ENCODE data around the gene MXD3. TPM values are rescaled to one million over a fixed set of nuclear protein-coding genes. Genes with fewer than 3 reads are reported as not detected.
A peak's percentile ranks its signal among the peaks of the same experiment; 100 is the strongest.

Gene MXD3
- total and polyA plus RNA-seq, 2 donors: 16.1 to 44.8 TPM

DNA sequence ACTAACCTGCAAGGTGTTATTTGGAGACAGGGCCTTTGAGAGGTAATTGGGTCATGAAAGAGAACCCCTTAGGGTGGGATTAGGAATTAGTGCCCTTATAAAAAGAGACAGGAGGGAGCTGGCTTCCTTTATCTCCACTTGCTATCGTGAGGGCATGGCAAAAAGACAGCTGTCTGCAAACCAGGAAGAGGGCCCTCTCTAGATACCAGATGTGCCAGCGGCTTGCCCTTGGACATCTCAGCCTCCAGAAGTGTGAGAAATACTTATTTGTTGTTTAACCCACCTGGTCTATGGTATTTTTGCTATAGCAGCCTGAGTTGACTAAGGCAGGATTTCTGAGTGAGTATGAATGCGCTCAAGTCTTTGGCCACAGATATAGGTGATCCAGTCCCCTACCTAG, 45.0 kb upstream of the MXD3 start:
- H3K4me3 ChIP-seq (ENCODE audit: low read length in 2 of 2): no peak overlapping the region
- peak overlapping the region; percentile 87 to 91 for H3K27ac ChIP-seq (ENCODE audit: low read depth in 1 of 2, low read length in 1 of 2)
- H3K9me3 ChIP-seq (ENCODE audit: control insufficient read depth in 2 of 2, insufficient read depth in 1 of 2, low read length in 1 of 2): peaks cover 0 to 16% of the 10 kb centered on the region in 2 donors
- WGBS: 33% methylated on average over 3 of the region's 3 CpGs
- H3K4me1 ChIP-seq (ENCODE audit: control insufficient read depth in 2 of 2, insufficient read depth in 2 of 2, low read length in 2 of 2): peaks cover 54 to 74% of the 10 kb centered on the region in 2 donors
- no peaks in the 10 kb centered on the region for H3K27me3 ChIP-seq (ENCODE audit: control insufficient read depth in 2 of 2, insufficient read depth in 1 of 2, low read length in 1 of 2)
- peaks cover 0 to 6% of the 10 kb centered on the region in 2 donors for H3K36me3 ChIP-seq (ENCODE audit: control insufficient read depth in 2 of 2, insufficient read depth in 2 of 2, low read length in 1 of 2)
- peak in 1 of 9 donors; percentile 53 for DNase-seq (ENCODE audit: low read depth in 6 of 9, low spot score in 9 of 9)

DNA sequence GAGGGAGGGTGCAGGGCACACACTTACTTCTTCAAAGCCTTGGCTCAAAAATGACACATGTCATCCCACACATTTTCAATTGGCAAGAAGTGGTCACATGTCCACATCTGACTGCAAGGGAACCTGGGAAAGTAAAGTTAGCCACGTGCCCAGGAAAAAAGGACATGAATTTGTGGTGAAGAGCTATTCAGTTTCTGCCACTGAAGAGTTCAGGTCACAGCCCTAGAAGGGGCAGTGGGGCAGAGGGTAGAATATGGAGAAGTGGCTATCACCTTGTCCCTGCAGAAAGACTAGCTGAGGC, 44.1 kb upstream of the MXD3 start:
- 15% methylated on average over 1 of the region's 1 CpG for WGBS
- Histone ChIP-seq H3K27me3 (ENCODE audit: control insufficient read depth in 2 of 2, insufficient read depth in 1 of 2, low read length in 1 of 2) (no peaks in the 10 kb centered on the region), H3K9me3 (ENCODE audit: control insufficient read depth in 2 of 2, insufficient read depth in 1 of 2, low read length in 1 of 2) (peaks cover 0 to 16% of the 10 kb centered on the region in 2 donors), H3K27ac (ENCODE audit: low read depth in 1 of 2, low read length in 1 of 2) (peak overlapping the region in 1 of 2 donors; percentile 87), H3K36me3 (ENCODE audit: control insufficient read depth in 2 of 2, insufficient read depth in 2 of 2, low read length in 1 of 2) (peaks cover 0 to 6% of the 10 kb centered on the region in 2 donors), H3K4me3 (ENCODE audit: low read length in 2 of 2) (no peak overlapping the region), H3K4me1 (ENCODE audit: control insufficient read depth in 2 of 2, insufficient read depth in 2 of 2, low read length in 2 of 2) (peaks cover 44 to 71% of the 10 kb centered on the region in 2 donors)
- DNase-seq (ENCODE audit: low read depth in 6 of 9, low spot score in 9 of 9): no peak

DNA sequence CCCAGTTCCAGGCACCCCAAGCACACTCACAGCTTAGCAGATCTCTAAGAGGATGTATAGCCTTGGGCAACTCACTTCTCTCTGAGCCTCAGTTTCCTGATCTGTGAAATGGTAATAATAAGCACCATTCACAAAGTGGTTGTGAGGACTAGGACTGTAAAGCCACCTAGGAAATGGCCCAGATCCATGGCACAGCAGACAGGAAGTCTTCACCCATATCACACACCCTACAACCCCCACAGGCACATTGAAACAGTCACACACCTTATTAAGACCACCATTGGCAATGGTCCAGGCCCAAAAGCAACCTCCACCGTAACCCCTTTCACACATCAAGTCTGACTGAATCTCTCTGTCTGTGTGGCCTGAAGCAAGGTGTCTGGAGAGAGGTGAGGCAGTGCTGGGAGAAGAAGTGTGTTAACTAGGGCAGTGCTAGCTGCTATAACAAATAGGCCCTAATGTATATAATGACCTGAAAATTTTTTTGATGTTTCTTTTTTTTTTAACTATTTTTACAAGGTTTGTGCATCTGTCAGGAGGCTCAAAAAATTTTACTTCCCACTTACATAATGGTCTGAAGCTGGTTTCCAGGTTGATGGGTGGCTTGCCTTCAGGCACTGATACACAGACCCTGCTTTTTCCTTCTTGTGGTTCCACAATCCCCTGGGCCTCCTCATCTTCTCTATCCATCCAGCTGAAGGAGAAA, 43.6 kb upstream of the MXD3 start:
- Histone ChIP-seq H3K36me3 (ENCODE audit: control insufficient read depth in 2 of 2, insufficient read depth in 2 of 2, low read length in 1 of 2) (peaks cover 0 to 6% of the 10 kb centered on the region in 2 donors), H3K4me3 (ENCODE audit: low read length in 2 of 2) (no peak overlapping the region), H3K9me3 (ENCODE audit: control insufficient read depth in 2 of 2, insufficient read depth in 1 of 2, low read length in 1 of 2) (peaks cover 0 to 16% of the 10 kb centered on the region in 2 donors), H3K27ac (ENCODE audit: low read depth in 1 of 2, low read length in 1 of 2) (peak overlapping the region in 1 of 2 donors; percentile 87), H3K4me1 (ENCODE audit: control insufficient read depth in 2 of 2, insufficient read depth in 2 of 2, low read length in 2 of 2) (peaks cover 47 to 73% of the 10 kb centered on the region in 2 donors), H3K27me3 (ENCODE audit: control insufficient read depth in 2 of 2, insufficient read depth in 1 of 2, low read length in 1 of 2) (no peaks in the 10 kb centered on the region)
- DNase-seq (ENCODE audit: low read depth in 6 of 9, low spot score in 9 of 9): no peak
- WGBS: 50% methylated on average over 1 of the region's 1 CpG

DNA sequence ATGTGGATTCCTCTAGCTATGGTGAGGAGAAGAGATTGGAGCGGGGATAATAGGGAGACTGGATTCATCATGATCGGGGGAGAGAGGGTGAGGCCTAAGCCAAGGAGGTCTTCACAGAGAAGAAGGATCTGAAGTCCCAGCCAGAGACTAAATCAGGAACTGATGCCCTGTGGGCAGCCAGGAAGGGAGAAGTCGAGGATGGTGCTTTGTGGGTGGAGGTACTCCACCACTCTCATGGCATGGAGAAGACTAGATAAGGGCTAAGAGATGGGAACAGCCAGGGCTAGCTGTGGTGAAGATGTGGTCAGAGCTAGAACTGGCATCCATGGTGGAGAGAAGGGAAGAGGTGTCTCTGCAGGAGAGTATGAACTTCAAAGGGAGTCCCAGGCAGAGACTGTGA, 43.0 kb upstream of the MXD3 start:
- H3K27ac ChIP-seq (ENCODE audit: low read depth in 1 of 2, low read length in 1 of 2): no peak overlapping the region
- H3K9me3 ChIP-seq (ENCODE audit: control insufficient read depth in 2 of 2, insufficient read depth in 1 of 2, low read length in 1 of 2): peaks cover 0 to 16% of the 10 kb centered on the region in 2 donors
- H3K4me3 ChIP-seq (ENCODE audit: low read length in 2 of 2): no peak overlapping the region
- no peak for DNase-seq (ENCODE audit: low read depth in 6 of 9, low spot score in 9 of 9)
- H3K4me1 ChIP-seq (ENCODE audit: control insufficient read depth in 2 of 2, insufficient read depth in 2 of 2, low read length in 2 of 2): peaks cover 46 to 73% of the 10 kb centered on the region in 2 donors
- peaks cover 4 to 6% of the 10 kb centered on the region in 2 donors for H3K36me3 ChIP-seq (ENCODE audit: control insufficient read depth in 2 of 2, insufficient read depth in 2 of 2, low read length in 1 of 2)
- no peaks in the 10 kb centered on the region for H3K27me3 ChIP-seq (ENCODE audit: control insufficient read depth in 2 of 2, insufficient read depth in 1 of 2, low read length in 1 of 2)
- WGBS: 73% methylated on average over 3 of the region's 3 CpGs

DNA sequence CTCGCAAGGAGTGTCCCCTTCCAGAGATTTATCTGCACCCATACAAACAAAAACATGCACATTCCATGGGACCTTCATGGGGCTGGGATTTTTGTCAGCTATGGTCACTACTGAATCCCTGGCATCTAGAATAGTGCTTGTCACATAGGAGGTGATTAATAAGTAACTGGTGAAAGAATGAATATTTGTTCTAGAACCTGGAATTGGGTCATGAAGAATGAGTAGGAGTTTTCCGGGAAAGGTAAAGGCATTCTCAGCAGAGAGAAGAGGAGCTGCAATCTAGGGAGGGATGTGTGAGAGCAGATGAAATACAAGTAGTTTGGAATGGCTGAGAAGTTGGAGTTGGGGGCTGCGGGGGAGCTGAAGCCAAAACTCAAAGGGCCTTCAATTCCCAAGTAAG, 42.6 kb upstream of the MXD3 start:
- Histone ChIP-seq H3K9me3 (ENCODE audit: control insufficient read depth in 2 of 2, insufficient read depth in 1 of 2, low read length in 1 of 2) (peaks cover 0 to 16% of the 10 kb centered on the region in 2 donors), H3K4me3 (ENCODE audit: low read length in 2 of 2) (no peak overlapping the region), H3K4me1 (ENCODE audit: control insufficient read depth in 2 of 2, insufficient read depth in 2 of 2, low read length in 2 of 2) (peaks cover 42 to 68% of the 10 kb centered on the region in 2 donors), H3K36me3 (ENCODE audit: control insufficient read depth in 2 of 2, insufficient read depth in 2 of 2, low read length in 1 of 2) (peaks cover 3 to 9% of the 10 kb centered on the region in 2 donors), H3K27ac (ENCODE audit: low read depth in 1 of 2, low read length in 1 of 2) (no peak overlapping the region), H3K27me3 (ENCODE audit: control insufficient read depth in 2 of 2, insufficient read depth in 1 of 2, low read length in 1 of 2) (no peaks in the 10 kb centered on the region)
- WGBS: 98% methylated on average over 3 of the region's 3 CpGs
- DNase-seq (ENCODE audit: low read depth in 6 of 9, low spot score in 9 of 9): no peak

DNA sequence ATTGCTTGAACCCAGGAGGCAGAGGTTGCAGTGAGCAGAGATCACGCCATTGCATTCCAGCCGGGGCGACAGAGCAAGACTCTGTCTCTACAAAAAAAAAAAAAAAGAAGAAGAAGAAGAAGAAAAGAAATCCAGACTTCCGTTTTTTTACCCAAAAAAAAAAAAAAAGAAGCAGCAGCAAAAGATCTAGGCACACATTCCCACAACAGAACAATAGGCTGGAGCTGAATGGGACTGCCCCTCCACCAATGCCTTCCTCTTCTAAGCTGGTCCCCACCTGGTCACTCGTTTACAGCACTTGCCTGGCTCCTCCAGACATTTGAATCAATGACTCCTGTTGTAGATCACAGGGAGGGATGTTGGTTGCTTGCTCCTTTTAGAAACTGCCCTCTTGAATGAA, 41.4 kb upstream of the MXD3 start:
- no peak overlapping the region for H3K4me3 ChIP-seq (ENCODE audit: low read length in 2 of 2)
- H3K9me3 ChIP-seq (ENCODE audit: control insufficient read depth in 2 of 2, insufficient read depth in 1 of 2, low read length in 1 of 2): peaks cover 0 to 12% of the 10 kb centered on the region in 2 donors
- peaks cover 6 to 12% of the 10 kb centered on the region in 2 donors for H3K36me3 ChIP-seq (ENCODE audit: control insufficient read depth in 2 of 2, insufficient read depth in 2 of 2, low read length in 1 of 2)
- WGBS: 69% methylated on average over 5 of the region's 5 CpGs
- peaks cover 34 to 60% of the 10 kb centered on the region in 2 donors for H3K4me1 ChIP-seq (ENCODE audit: control insufficient read depth in 2 of 2, insufficient read depth in 2 of 2, low read length in 2 of 2)
- DNase-seq (ENCODE audit: low read depth in 6 of 9, low spot score in 9 of 9): no peak
- no peak overlapping the region for H3K27ac ChIP-seq (ENCODE audit: low read depth in 1 of 2, low read length in 1 of 2)
- no peaks in the 10 kb centered on the region for H3K27me3 ChIP-seq (ENCODE audit: control insufficient read depth in 2 of 2, insufficient read depth in 1 of 2, low read length in 1 of 2)

DNA sequence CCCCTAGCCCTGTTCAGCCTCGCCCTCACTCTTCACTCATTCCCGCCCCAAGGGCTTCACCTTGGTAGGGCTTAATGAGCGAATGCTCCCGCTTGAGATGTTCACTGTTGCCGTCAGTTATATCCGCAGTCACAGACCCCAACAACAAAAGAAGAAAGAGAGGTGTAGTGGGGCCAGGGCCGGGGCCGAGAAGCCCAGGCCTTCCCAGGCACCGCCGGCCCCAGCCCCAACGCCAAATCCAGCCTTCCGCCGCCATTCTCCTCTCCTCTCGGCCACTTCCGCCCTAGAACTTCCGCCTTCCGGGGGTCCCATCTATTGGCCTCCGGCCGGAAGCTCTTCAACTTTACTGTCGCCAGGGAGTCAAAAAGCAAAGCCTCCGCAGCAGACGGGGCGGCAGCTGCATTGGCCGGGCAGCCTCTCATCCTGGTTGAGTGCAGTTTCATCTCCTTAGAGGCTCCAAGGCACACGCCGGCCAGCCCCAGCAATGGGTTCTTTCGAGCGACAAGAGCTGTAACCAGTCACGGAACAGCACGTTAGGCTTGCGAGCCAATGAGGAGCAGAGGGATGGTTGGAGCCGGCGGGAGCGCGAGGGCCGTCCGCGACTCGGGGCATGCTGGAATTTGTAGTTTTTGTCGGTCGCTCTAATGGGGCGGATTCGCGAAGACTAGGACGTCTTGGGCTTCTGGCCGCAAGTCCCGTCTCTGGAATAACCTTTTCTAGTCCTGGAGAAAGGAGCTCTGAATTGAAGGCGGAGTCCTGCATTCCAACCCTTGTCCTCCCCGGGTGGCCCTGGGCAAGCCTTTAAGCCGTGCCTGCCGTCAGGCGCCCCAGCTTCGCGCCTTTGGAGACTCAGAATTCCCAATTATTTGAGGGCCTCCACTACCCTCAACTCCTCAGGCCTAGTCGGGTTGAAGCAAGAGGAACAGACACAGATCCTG, 40.0 kb upstream of the MXD3 start, which contains the start of gene LMAN2:
TSS of gene LMAN2 (minus strand) at position 277 of the 938 bp plus-strand sequence. CDS start at position 256, 21 bp downstream.
- Histone ChIP-seq H3K4me3 (ENCODE audit: low read length in 2 of 2) (peak within 1 kb of the TSS; percentile 86 to 99), H3K36me3 (ENCODE audit: control insufficient read depth in 2 of 2, insufficient read depth in 2 of 2, low read length in 1 of 2) (peaks cover 19 to 23% of the 10 kb centered on the region in 2 donors), H3K27ac (ENCODE audit: low read depth in 1 of 2, low read length in 1 of 2) (peak within 1 kb of the TSS; percentile 99 to 100), H3K27me3 (ENCODE audit: control insufficient read depth in 2 of 2, insufficient read depth in 1 of 2, low read length in 1 of 2) (no peaks in the 10 kb centered on the region), H3K9me3 (ENCODE audit: control insufficient read depth in 2 of 2, insufficient read depth in 1 of 2, low read length in 1 of 2) (peaks cover 0 to 12% of the 10 kb centered on the region in 2 donors), H3K4me1 (ENCODE audit: control insufficient read depth in 2 of 2, insufficient read depth in 2 of 2, low read length in 2 of 2) (peaks cover 25 to 54% of the 10 kb centered on the region in 2 donors)
- WGBS: 9% methylated on average over 55 of the region's 55 CpGs
- DNase-seq (ENCODE audit: low read depth in 6 of 9, low spot score in 9 of 9): peak; percentile 91 to 99 (median 94)

DNA sequence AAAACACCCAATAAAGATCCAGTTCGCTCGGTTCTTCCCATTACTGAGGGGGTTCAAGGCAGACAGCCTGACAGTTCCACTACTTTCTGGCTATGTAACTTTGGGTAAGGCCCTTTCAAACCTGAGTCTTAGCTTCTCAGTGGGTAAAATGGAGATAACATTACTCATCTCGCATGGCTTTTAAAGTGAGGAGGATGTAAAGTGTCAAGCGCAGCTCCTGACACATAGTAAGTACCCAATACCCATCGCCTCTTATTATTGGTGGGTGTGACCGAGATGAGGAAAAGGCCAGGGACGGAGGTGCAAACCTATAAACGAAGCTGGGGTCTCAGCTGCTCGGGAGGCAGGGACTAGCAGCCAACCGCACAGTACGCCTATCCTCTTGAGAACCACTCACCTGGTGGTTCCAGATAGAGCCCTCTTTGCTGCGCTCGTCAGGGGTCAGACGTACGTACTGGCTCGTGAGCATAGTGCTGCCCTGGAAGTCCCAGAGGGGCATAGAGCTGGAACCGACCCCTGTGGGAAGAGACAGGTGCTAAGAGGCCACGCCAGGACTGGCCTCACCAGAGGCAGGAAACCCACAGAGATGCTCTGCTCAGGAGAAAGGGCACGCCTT, 39.2 kb upstream of the MXD3 start:
- no peak for DNase-seq (ENCODE audit: low read depth in 6 of 9, low spot score in 9 of 9)
- Histone ChIP-seq H3K27me3 (ENCODE audit: control insufficient read depth in 2 of 2, insufficient read depth in 1 of 2, low read length in 1 of 2) (no peaks in the 10 kb centered on the region), H3K4me1 (ENCODE audit: control insufficient read depth in 2 of 2, insufficient read depth in 2 of 2, low read length in 2 of 2) (peaks cover 17 to 46% of the 10 kb centered on the region in 2 donors), H3K9me3 (ENCODE audit: control insufficient read depth in 2 of 2, insufficient read depth in 1 of 2, low read length in 1 of 2) (peaks cover 0 to 12% of the 10 kb centered on the region in 2 donors), H3K4me3 (ENCODE audit: low read length in 2 of 2) (peak overlapping the region; percentile 86 to 99), H3K36me3 (ENCODE audit: control insufficient read depth in 2 of 2, insufficient read depth in 2 of 2, low read length in 1 of 2) (peaks cover 21 to 26% of the 10 kb centered on the region in 2 donors), H3K27ac (ENCODE audit: low read depth in 1 of 2, low read length in 1 of 2) (peak overlapping the region; percentile 99 to 100)
- WGBS: 19% methylated on average over 19 of the region's 19 CpGs

All from thymus (tissue), 11 donors.